HepG2 (cell line): ENCODE measurements around the gene SLX4. TPM values are rescaled to one million over a fixed set of nuclear protein-coding genes. Genes with fewer than 3 reads are reported as not detected.

Source experiments
- AHR ChIP-seq: IDR thresholded peaks from 2 replicates; pipeline ENCODE4 v1.6.1; 2018; ENCODE audit warnings: missing genetic modification reagents, missing compliant biosample characterization
- ELF4 ChIP-seq: sonication (generic); formaldehyde crosslinking; IDR thresholded peaks from 2 replicates; pipeline ENCODE4 v1.5.0; 2020; ENCODE audit warnings: missing genetic modification reagents, mild to moderate bottlenecking, moderate library complexity, borderline replicate concordance
- FOSL2 ChIP-seq: sonication (generic); formaldehyde crosslinking; IDR thresholded peaks from 2 replicates; pipeline ENCODE4 v1.4.0; 2020; ENCODE audit warnings: missing genetic modification reagents
- GZF1 ChIP-seq: sonication (generic); formaldehyde crosslinking; IDR thresholded peaks from 2 replicates; pipeline ENCODE4 v1.5.1; 2020; ENCODE audit warnings: mild to moderate bottlenecking, missing genetic modification reagents
- IKZF1 ChIP-seq: fragments of 450-650 bp; IDR thresholded peaks from 2 replicates; pipeline ENCODE4 v1.7.1; 2016
- KLF6 ChIP-seq: IDR thresholded peaks from 2 replicates; pipeline ENCODE4 v1.8.0; 2016; ENCODE audit warnings: missing biosample characterization, missing genetic modification reagents
- MED13 ChIP-seq: sonication (generic); formaldehyde crosslinking; IDR thresholded peaks from 2 replicates; pipeline ENCODE4 v1.5.0; 2020; ENCODE audit warnings: missing genetic modification reagents
- NCOR1 ChIP-seq: fragments of 200-600 bp; sonication (generic); IDR thresholded peaks from 2 replicates; pipeline ENCODE4 v1.7.0; 2017; ENCODE audit warnings: antibody characterized with exemption, low read length, borderline replicate concordance
- RBM39 ChIP-seq: fragments of 200-400 bp; formaldehyde crosslinking; IDR thresholded peaks from one replicate; pipeline ENCODE4 v1.6.1; 2018; ENCODE audit warnings: antibody characterized with exemption, mild to moderate bottlenecking, low read depth, low read length; ENCODE audit not compliant: poor library complexity, severe bottlenecking
- SRSF4 ChIP-seq: fragments of 200-400 bp; formaldehyde crosslinking; IDR thresholded peaks from one replicate; pipeline ENCODE4 v1.6.1; 2018; ENCODE audit warnings: mild to moderate bottlenecking, low read depth, low read length, moderate library complexity; ENCODE audit not compliant: poor library complexity, severe bottlenecking
- TBX3 ChIP-seq: fragments of 450-650 bp; IDR thresholded peaks from 2 replicates; pipeline ENCODE4 v1.6.1; 2017; ENCODE audit warnings: antibody characterized with exemption, mild to moderate bottlenecking, inconsistent platforms, borderline replicate concordance
- TMF1 ChIP-seq: sonication (generic); formaldehyde crosslinking; IDR thresholded peaks from 2 replicates; pipeline ENCODE4 v1.8.1; 2022; ENCODE audit warnings: low read depth, missing genetic modification reagents
- XBP1 ChIP-seq: sonication (generic); formaldehyde crosslinking; IDR thresholded peaks from 2 replicates; pipeline ENCODE4 v1.5.0; 2020; ENCODE audit warnings: missing genetic modification reagents
- ZNF138 ChIP-seq: sonication (generic); formaldehyde crosslinking; IDR thresholded peaks from 2 replicates; pipeline ENCODE4 v1.5.0; 2020; ENCODE audit warnings: mild to moderate bottlenecking, low read depth, missing genetic modification reagents
- ZNF205 ChIP-seq: IDR thresholded peaks from 2 replicates; pipeline ENCODE4 v1.6.1; 2018; ENCODE audit warnings: missing biosample characterization, missing genetic modification reagents
- ZNF354B ChIP-seq: sonication (generic); formaldehyde crosslinking; IDR thresholded peaks from 2 replicates; pipeline ENCODE4 v1.8.0; 2022; ENCODE audit warnings: mild to moderate bottlenecking, missing genetic modification reagents
- polyA plus RNA-seq, 8 experiments: library from polyadenylated mRNA; depleted of rRNA in 3 of 8; stranded (reverse) in 7 of 8; unstranded in 1 of 8; fragments of >200 nt; fragmentation: Illumina TruSeq in 4 of 8; extraction: Trizol in 4 of 8; gene quantifications; 2 replicates each; pipeline versions ENCODE4 v1.2.1 to v1.2.3, GENCODE V29; 2011 to 2016; ENCODE audit warnings: low read depth in 4 of 8, missing spikeins in 1 of 8, mixed read lengths in 1 of 8; ENCODE audit not compliant: insufficient read depth in 1 of 8
- total RNA-seq, 5 experiments: library from RNA; depleted of rRNA; stranded (reverse); fragments of >200 nt; fragmentation: Illumina TruSeq; extraction: Trizol; gene quantifications; 2 replicates each; pipeline ENCODE4 v1.2.3, GENCODE V29; 2016; ENCODE audit warnings: low read depth in 1 of 5
- TF ChIP-seq, protein P1 (sequence below): sonication (generic); formaldehyde crosslinking; IDR thresholded peaks from 2 replicates; pipeline ENCODE4 v1.8.0; 2022; ENCODE audit warnings: low read depth, missing genetic modification reagents
- TF ChIP-seq, protein P2 (sequence below): sonication (generic); formaldehyde crosslinking; IDR thresholded peaks from 2 replicates; pipeline ENCODE4 v1.4.0; 2020; ENCODE audit warnings: missing genetic modification reagents, borderline replicate concordance
- TF ChIP-seq, protein P3 (sequence below): fragments of 450-650 bp; IDR thresholded peaks from 2 replicates; pipeline ENCODE4 v1.6.1; 2017
- TF ChIP-seq, protein P4 (sequence below): IDR thresholded peaks from 2 replicates; pipeline ENCODE4 v1.6.1; 2016
- TF ChIP-seq, protein P5 (sequence below): IDR thresholded peaks from 2 replicates; pipeline ENCODE4 v1.6.1; 2016; ENCODE audit warnings: missing genetic modification reagents, missing compliant biosample characterization
- TF ChIP-seq, protein P6 (sequence below): sonication (generic); formaldehyde crosslinking; IDR thresholded peaks from 2 replicates; pipeline ENCODE4 v1.4.0; 2020; ENCODE audit warnings: missing genetic modification reagents, borderline replicate concordance

The SLX4 gene
- total and polyA plus RNA-seq, 2 of the 13 experiments (the other 11 are each of a cell fraction or from before 2014, with no cell fraction given), result 1.1 to 3.6 TPM

DNA sequence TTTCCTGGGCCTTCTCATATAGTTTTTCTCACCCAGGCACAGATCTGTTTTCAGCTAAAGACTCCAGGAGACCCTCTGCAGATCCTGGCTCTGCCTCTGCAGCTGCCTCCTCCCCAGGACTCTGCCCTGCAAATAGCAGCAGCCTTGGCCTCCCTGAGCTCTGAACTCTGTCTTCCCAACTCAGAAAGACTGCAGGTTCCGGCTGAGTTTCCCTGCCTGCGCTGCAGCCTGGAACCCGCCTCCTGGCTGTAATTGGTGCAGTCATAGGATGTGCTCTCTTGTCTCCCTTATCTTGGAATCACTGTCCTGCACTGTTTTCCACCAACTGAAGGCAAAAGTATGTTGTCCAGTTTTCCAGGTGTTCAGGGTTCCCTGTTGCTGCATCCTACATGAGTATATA lies 28.8 kb upstream of the SLX4 start (continued):
- no peak for TF ChIP-seq ZNF138
- TF ChIP-seq, protein P1, sequence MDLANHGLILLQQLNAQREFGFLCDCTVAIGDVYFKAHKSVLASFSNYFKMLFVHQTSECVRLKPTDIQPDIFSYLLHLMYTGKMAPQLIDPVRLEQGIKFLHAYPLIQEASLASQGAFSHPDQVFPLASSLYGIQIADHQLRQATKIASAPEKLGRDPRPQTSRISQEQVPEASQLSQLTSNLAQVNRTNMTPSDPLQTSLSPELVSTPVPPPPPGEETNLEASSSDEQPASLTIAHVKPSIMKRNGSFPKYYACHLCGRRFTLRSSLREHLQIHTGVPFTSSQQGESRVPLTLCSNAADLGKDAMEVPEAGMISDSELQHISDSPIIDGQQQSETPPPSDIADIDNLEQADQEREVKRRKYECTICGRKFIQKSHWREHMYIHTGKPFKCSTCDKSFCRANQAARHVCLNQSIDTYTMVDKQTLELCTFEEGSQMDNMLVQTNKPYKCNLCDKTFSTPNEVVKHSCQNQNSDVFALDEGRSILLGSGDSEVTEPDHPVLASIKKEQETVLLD (CRISPR knock-in tag), result no peak
- no peak for TF ChIP-seq ZNF205 (CRISPR knock-in tag)
- TF ChIP-seq, protein P2, sequence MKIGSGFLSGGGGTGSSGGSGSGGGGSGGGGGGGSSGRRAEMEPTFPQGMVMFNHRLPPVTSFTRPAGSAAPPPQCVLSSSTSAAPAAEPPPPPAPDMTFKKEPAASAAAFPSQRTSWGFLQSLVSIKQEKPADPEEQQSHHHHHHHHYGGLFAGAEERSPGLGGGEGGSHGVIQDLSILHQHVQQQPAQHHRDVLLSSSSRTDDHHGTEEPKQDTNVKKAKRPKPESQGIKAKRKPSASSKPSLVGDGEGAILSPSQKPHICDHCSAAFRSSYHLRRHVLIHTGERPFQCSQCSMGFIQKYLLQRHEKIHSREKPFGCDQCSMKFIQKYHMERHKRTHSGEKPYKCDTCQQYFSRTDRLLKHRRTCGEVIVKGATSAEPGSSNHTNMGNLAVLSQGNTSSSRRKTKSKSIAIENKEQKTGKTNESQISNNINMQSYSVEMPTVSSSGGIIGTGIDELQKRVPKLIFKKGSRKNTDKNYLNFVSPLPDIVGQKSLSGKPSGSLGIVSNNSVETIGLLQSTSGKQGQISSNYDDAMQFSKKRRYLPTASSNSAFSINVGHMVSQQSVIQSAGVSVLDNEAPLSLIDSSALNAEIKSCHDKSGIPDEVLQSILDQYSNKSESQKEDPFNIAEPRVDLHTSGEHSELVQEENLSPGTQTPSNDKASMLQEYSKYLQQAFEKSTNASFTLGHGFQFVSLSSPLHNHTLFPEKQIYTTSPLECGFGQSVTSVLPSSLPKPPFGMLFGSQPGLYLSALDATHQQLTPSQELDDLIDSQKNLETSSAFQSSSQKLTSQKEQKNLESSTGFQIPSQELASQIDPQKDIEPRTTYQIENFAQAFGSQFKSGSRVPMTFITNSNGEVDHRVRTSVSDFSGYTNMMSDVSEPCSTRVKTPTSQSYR (CRISPR knock-in tag), result no peak
- TF ChIP-seq TMF1 (CRISPR knock-in tag), result no peak
- no peak for TF ChIP-seq MED13 (CRISPR knock-in tag)
- no peak for TF ChIP-seq ZNF354B (CRISPR knock-in tag)
- TF ChIP-seq TBX3, result no peak
- TF ChIP-seq GZF1 (CRISPR knock-in tag), result no peak
- TF ChIP-seq KLF6 (CRISPR knock-in tag), result no peak
- TF ChIP-seq RBM39, result no peak
- no peak for TF ChIP-seq SRSF4
- TF ChIP-seq, protein P3, sequence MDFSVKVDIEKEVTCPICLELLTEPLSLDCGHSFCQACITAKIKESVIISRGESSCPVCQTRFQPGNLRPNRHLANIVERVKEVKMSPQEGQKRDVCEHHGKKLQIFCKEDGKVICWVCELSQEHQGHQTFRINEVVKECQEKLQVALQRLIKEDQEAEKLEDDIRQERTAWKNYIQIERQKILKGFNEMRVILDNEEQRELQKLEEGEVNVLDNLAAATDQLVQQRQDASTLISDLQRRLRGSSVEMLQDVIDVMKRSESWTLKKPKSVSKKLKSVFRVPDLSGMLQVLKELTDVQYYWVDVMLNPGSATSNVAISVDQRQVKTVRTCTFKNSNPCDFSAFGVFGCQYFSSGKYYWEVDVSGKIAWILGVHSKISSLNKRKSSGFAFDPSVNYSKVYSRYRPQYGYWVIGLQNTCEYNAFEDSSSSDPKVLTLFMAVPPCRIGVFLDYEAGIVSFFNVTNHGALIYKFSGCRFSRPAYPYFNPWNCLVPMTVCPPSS, result no peak
- no peak for TF ChIP-seq IKZF1
- TF ChIP-seq ELF4 (CRISPR knock-in tag), result no peak
- TF ChIP-seq, protein P4, sequence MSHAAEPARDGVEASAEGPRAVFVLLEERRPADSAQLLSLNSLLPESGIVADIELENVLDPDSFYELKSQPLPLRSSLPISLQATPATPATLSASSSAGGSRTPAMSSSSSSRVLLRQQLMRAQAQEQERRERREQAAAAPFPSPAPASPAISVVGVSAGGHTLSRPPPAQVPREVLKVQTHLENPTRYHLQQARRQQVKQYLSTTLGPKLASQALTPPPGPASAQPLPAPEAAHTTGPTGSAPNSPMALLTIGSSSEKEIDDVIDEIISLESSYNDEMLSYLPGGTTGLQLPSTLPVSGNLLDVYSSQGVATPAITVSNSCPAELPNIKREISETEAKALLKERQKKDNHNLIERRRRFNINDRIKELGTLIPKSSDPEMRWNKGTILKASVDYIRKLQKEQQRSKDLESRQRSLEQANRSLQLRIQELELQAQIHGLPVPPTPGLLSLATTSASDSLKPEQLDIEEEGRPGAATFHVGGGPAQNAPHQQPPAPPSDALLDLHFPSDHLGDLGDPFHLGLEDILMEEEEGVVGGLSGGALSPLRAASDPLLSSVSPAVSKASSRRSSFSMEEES (CRISPR knock-in tag), result 0 out of 2 replicates have a peak, but pooled peaks have one; percentile 41
- TF ChIP-seq, protein P5, sequence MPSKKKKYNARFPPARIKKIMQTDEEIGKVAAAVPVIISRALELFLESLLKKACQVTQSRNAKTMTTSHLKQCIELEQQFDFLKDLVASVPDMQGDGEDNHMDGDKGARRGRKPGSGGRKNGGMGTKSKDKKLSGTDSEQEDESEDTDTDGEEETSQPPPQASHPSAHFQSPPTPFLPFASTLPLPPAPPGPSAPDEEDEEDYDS (CRISPR knock-in tag), result peak; percentile 35; the same call in 1 of the 2 replicates
- TF ChIP-seq, protein P6, sequence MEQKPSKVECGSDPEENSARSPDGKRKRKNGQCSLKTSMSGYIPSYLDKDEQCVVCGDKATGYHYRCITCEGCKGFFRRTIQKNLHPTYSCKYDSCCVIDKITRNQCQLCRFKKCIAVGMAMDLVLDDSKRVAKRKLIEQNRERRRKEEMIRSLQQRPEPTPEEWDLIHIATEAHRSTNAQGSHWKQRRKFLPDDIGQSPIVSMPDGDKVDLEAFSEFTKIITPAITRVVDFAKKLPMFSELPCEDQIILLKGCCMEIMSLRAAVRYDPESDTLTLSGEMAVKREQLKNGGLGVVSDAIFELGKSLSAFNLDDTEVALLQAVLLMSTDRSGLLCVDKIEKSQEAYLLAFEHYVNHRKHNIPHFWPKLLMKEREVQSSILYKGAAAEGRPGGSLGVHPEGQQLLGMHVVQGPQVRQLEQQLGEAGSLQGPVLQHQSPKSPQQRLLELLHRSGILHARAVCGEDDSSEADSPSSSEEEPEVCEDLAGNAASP (CRISPR knock-in tag), result no peak
- TF ChIP-seq XBP1 (CRISPR knock-in tag), result no peak
- 0 out of 2 replicates have a peak, but pooled peaks have one; percentile 5 for TF ChIP-seq FOSL2 (CRISPR knock-in tag)
- TF ChIP-seq NCOR1, result no peak
- TF ChIP-seq AHR (CRISPR knock-in tag), result no peak
